Body of pancreas (tissue), 4 donors: ENCODE measurements around the gene SEL1L3. TPM values are rescaled to one million over a fixed set of nuclear protein-coding genes. Genes with fewer than 3 reads are reported as not detected.

Source experiments
- ATAC-seq: fragments of 150-250 bp; one replicate; pipeline ENCODE4 v1.9.1; 2016
- DNase-seq, 4 donors: peaks; one replicate each; pipeline ENCODE4 v3.0.0-alpha.2; 2019
- H3K27ac ChIP-seq, 4 donors: fragments of 200-600 bp; sonication (generic); 1 replicate in 3 of 4; 2 replicates in 1 of 4; pipeline versions ENCODE4 v1.5.1 to v1.6.1; 2016 to 2019; ENCODE audit warnings: mild to moderate bottlenecking in 1 of 4, mixed read lengths in 1 of 4, moderate library complexity in 1 of 4
- H3K27me3 ChIP-seq, 2 donors: fragments of 200-600 bp; sonication (generic); one replicate each; pipeline ENCODE4 v1.6.0; 2016; ENCODE audit warnings: mild to moderate bottlenecking in 1 of 2
- H3K36me3 ChIP-seq, 2 donors: fragments of 200-600 bp; sonication (generic); replicated peaks in 1 of 2; 2 replicates each; pipeline ENCODE4 v1.5.1; 2016; ENCODE audit warnings: low read depth in 2 of 2; ENCODE audit not compliant: insufficient read depth in 1 of 2
- H3K4me1 ChIP-seq: fragments of 200-600 bp; sonication (generic); one replicate; pipeline ENCODE4 v1.6.0; 2016
- H3K4me3 ChIP-seq, 2 donors: fragments of 200-600 bp; sonication (generic); 1 replicate in 1 of 2; 2 replicates in 1 of 2; pipeline ENCODE4 v1.5.1; 2016 to 2019
- H3K9me3 ChIP-seq, 3 donors: fragments of 200-600 bp; sonication (generic); 1 replicate in 2 of 3; 2 replicates in 1 of 3; pipeline ENCODE4 v1.5.1; 2016
- CTCF ChIP-seq, 7 experiments: fragments of 450-650 bp in 4 of 7; fragments of 200-600 bp in 3 of 7; sonication (generic) in 3 of 7; IDR thresholded peaks; one replicate each; pipeline ENCODE4 v1.5.1; 2016 to 2019; ENCODE audit warnings: antibody characterized with exemption in 7 of 7
- POLR2A ChIP-seq, 3 donors: fragments of 450-650 bp; IDR thresholded peaks; one replicate each; pipeline ENCODE4 v1.6.1; 2016; ENCODE audit warnings: antibody characterized with exemption in 3 of 3, mild to moderate bottlenecking in 2 of 3
- WGBS, 2 donors: methylation state at CpG; one replicate each; pipeline ENCODE4 v1.1.5; 2017; 5-methylcytosine and 5-hydroxymethylcytosine counted together
- intact Hi-C: fragments of 100-400 bp; cut with DNase I; formaldehyde crosslinking; loops from one replicate; pipeline ENCODE4 v1.15.1; 2023
- total RNA-seq, 2 donors: library from RNA; depleted of rRNA; stranded (reverse); fragments of >200 nt; gene quantifications; one replicate each; pipeline ENCODE4 v1.1.0, GENCODE V29; 2016

The SEL1L3 gene
- total RNA-seq, 2 donors from 2014 or later: 32.3 to 64.1 TPM

GRCh38 chr4:25839687-25840086, 23.1 kb downstream of the SEL1L3 start:
- 93 to 94% methylated on average over 12 of the region's 12 CpGs for WGBS, 2 donors
- no peak overlapping the region for H3K27ac ChIP-seq
- TF ChIP-seq POLR2A (IDR thresholded peaks at IDR 0.05) (no peak), CTCF (IDR thresholded peaks at IDR 0.05) (no peak)
- H3K9me3 ChIP-seq: no peaks in the 10 kb centered on the region
- H3K4me1 ChIP-seq: peaks cover 14% of the 10 kb centered on the region
- no peaks in the 10 kb centered on the region for H3K27me3 ChIP-seq
- no peaks in the 10 kb centered on the region for H3K36me3 ChIP-seq
- DNase-seq (no peak), ATAC-seq (no peak)
- intact Hi-C loops: no loop called here
- H3K4me3 ChIP-seq: no peak overlapping the region

DNA sequence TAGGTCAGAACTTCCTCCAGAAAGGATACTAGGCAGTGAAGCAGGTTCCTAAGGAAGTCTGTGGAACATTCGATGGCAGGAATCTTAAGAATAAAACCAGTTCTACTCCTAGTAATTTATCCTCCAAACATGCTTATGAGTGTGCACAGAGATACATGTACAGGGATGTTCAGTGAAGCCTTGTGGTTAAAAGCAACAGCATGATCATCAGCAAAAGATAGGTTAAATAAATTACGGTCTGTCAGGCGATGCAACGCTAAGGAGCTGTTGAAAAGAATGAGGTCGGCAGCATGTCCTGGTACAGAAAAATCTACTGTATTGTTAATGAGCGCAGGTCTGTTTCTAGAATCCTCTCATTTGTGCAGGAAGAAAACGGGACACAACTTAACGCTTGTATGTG, 23.6 kb downstream of the SEL1L3 start:
- H3K4me3 ChIP-seq: no peak overlapping the region
- no peaks in the 10 kb centered on the region for H3K36me3 ChIP-seq
- peaks cover 18% of the 10 kb centered on the region for H3K4me1 ChIP-seq
- DNase-seq (no peak), ATAC-seq (no peak)
- no peaks in the 10 kb centered on the region for H3K9me3 ChIP-seq
- H3K27ac ChIP-seq: no peak overlapping the region
- intact Hi-C loops: no loop called here
- no peaks in the 10 kb centered on the region for H3K27me3 ChIP-seq
- WGBS, 2 donors: 83 to 91% methylated on average over 8 of the region's 8 CpGs
- no peak for TF ChIP-seq POLR2A (IDR thresholded peaks at IDR 0.05)
- TF ChIP-seq CTCF (IDR thresholded peaks at IDR 0.05): no peak

DNA sequence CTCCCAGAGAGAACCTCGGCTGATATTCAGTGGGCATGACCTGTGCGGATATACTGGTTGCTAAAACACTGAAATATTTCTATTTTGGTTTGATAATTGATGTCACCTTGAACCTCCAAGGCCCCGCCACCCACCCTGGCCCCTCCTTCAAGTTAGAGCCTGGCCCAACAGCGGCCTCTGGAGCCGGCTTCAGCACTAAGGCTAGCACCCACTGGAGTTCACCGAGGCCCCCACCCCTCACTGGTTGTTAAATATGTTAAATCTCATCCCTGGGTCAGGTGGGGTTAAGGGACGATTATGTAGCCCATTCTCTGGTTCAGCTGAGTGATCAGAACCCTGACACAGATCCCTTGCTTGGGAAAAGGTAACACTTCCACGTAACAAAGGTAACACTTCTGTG, 24.3 kb downstream of the SEL1L3 start:
- 84 to 89% methylated on average over 6 to 8 of the region's 8 CpGs for WGBS, 2 donors
- no peak for TF ChIP-seq CTCF (IDR thresholded peaks at IDR 0.05)
- no peaks in the 10 kb centered on the region for H3K27me3 ChIP-seq
- no peak overlapping the region for H3K27ac ChIP-seq
- H3K4me3 ChIP-seq: no peak overlapping the region
- peaks cover 13% of the 10 kb centered on the region for H3K4me1 ChIP-seq
- no peak for DNase-seq
- H3K9me3 ChIP-seq: no peaks in the 10 kb centered on the region
- ATAC-seq: no peak
- intact Hi-C loops: no loop called here
- no peaks in the 10 kb centered on the region for H3K36me3 ChIP-seq

GRCh38 chr4:25837107-25837506, 25.7 kb downstream of the SEL1L3 start:
- ATAC-seq (no peak), DNase-seq (no peak)
- intact Hi-C loops: no loop called here
- Histone ChIP-seq H3K4me1 (peaks cover 12% of the 10 kb centered on the region), H3K27me3 (no peaks in the 10 kb centered on the region), H3K27ac (no peak overlapping the region), H3K36me3 (no peaks in the 10 kb centered on the region), H3K9me3 (no peaks in the 10 kb centered on the region), H3K4me3 (no peak overlapping the region)
- WGBS, 2 donors: 85 to 93% methylated on average over 4 of the region's 4 CpGs
- no peak for TF ChIP-seq POLR2A (IDR thresholded peaks at IDR 0.05)
- TF ChIP-seq CTCF (IDR thresholded peaks at IDR 0.05): no peak

DNA sequence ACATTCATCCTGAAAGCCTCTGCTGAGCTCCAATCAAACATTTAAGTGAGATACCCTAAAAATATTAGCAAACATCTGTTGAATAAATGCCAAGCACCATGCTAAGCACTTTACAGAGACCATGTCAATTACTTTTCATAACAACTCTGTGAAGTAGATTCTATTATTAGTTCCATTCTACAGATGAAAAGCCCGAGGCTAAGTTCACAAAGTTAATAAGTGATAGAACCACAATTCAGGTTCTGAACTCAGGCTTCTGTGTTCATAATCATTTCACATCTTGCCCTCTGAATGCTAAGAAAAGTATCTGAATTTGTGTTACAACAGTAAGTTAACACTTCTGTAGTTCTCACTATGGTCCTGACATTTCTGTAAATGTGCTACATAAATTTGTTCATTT, 27.4 kb downstream of the SEL1L3 start:
- peaks cover 12% of the 10 kb centered on the region for H3K4me1 ChIP-seq
- no peak for DNase-seq
- H3K36me3 ChIP-seq: no peaks in the 10 kb centered on the region
- H3K9me3 ChIP-seq: no peaks in the 10 kb centered on the region
- no peak overlapping the region for H3K27ac ChIP-seq
- TF ChIP-seq CTCF (IDR thresholded peaks at IDR 0.05) (no peak), POLR2A (IDR thresholded peaks at IDR 0.05) (no peak)
- no peak for ATAC-seq
- intact Hi-C loops: no loop called here
- 49% methylated on average over 1 of the region's 1 CpG for WGBS, 2 donors
- H3K4me3 ChIP-seq: no peak overlapping the region
- H3K27me3 ChIP-seq: no peaks in the 10 kb centered on the region
